Fibroblast of lung (primary cell): ENCODE measurements around the gene ROBO1. TPM values are rescaled to one million over a fixed set of nuclear protein-coding genes. Genes with fewer than 3 reads are reported as not detected.
A peak's percentile ranks its signal among the peaks of the same experiment; 100 is the strongest.

Experiments used
- DNase-seq, 2 donors: peaks; one replicate each; pipeline versions ENCODE4 v3.0.0 to v3.0.0-alpha.2; 2010; ENCODE audit warnings: low read depth in 2 of 2
- H2AFZ ChIP-seq: 2 replicates; pipeline ENCODE4 v1.5.1; 2012; ENCODE audit warnings: low read length, control low read depth, inconsistent platforms
- H3K27ac ChIP-seq: 2 replicates; pipeline ENCODE4 v1.5.1; 2011; ENCODE audit warnings: low read length, control low read depth; ENCODE audit not compliant: insufficient read depth
- H3K27me3 ChIP-seq: 2 replicates; pipeline ENCODE4 v1.5.1; 2011; ENCODE audit warnings: mild to moderate bottlenecking, low read length; ENCODE audit not compliant: control insufficient read depth, insufficient read depth
- H3K36me3 ChIP-seq: 2 replicates; pipeline ENCODE4 v1.5.1; 2011; ENCODE audit warnings: low read length; ENCODE audit not compliant: control insufficient read depth, insufficient read depth
- H3K4me1 ChIP-seq: 2 replicates; pipeline ENCODE4 v1.5.1; 2011; ENCODE audit warnings: low read length; ENCODE audit not compliant: control insufficient read depth, insufficient read depth; ENCODE audit errors: extremely low read depth
- H3K4me2 ChIP-seq: 2 replicates; pipeline ENCODE4 v1.5.1; 2011; ENCODE audit warnings: low read length, control low read depth; ENCODE audit not compliant: insufficient read depth; ENCODE audit errors: extremely low read depth
- H3K4me3 ChIP-seq, 4 experiments: fragments of 200-600 bp in 1 of 4; sonication (generic) in 1 of 4; replicated peaks in 1 of 4; 2 replicates each; pipeline ENCODE4 v1.5.1; 2011 to 2016; ENCODE audit warnings: low read length in 4 of 4, low read depth in 3 of 4, mild to moderate bottlenecking in 3 of 4, control low read depth in 2 of 4, inconsistent platforms in 1 of 4, mixed read lengths in 1 of 4; ENCODE audit not compliant: insufficient read depth in 1 of 4; ENCODE audit errors: control extremely low read depth in 1 of 4
- H3K79me2 ChIP-seq: 2 replicates; pipeline ENCODE4 v1.5.1; 2012; ENCODE audit warnings: mild to moderate bottlenecking, low read length, inconsistent platforms; ENCODE audit not compliant: control insufficient read depth, insufficient read depth
- H3K9ac ChIP-seq: 2 replicates; pipeline ENCODE4 v1.5.1; 2011; ENCODE audit warnings: mild to moderate bottlenecking, low read length, control low read depth; ENCODE audit not compliant: insufficient read depth
- H3K9me3 ChIP-seq: 2 replicates; pipeline ENCODE4 v1.5.1; 2012; ENCODE audit warnings: low read depth, low read length; ENCODE audit not compliant: control insufficient read depth, insufficient read depth
- H4K20me1 ChIP-seq: 2 replicates; pipeline ENCODE4 v1.5.1; 2011; ENCODE audit warnings: low read length; ENCODE audit not compliant: control insufficient read depth, insufficient read depth; ENCODE audit errors: extremely low read depth
- CTCF ChIP-seq, 2 donors: IDR thresholded peaks in 1 of 2; conservative IDR thresholded peaks in 1 of 2; 1 replicate in 1 of 2; 2 replicates in 1 of 2; pipeline ENCODE4 v1.5.1; 2011 to 2012; ENCODE audit warnings: low read length in 2 of 2, control low read depth in 1 of 2, inconsistent platforms in 1 of 2, low read depth in 1 of 2, mild to moderate bottlenecking in 1 of 2
- EZH2 ChIP-seq: IDR thresholded peaks from 2 replicates; pipeline ENCODE4 v1.5.1; 2012; ENCODE audit warnings: low read length, control low read depth, mild to moderate bottlenecking; ENCODE audit errors: missing control alignments
- polyA plus RNA-seq, 2 donors: library from polyadenylated mRNA; depleted of rRNA in 1 of 2; stranded (reverse) in 1 of 2; unstranded in 1 of 2; fragments of >200 nt; gene quantifications; 2 replicates each; pipeline ENCODE4 v1.2.1, GENCODE V29; 2011 to 2012; ENCODE audit warnings: missing spikeins in 1 of 2
- total RNA-seq: library from RNA; depleted of rRNA; stranded (reverse); fragments of >200 nt; gene quantifications from 2 replicates; pipeline ENCODE4 v1.2.1, GENCODE V29; 2014

The ROBO1 gene
- total and polyA plus RNA-seq, 2 donors (not counting 1 experiment from before 2014, with no cell fraction given) = 53.8 to 104 TPM

GRCh38 chr3:78978037-78978436 is 789.8 kb downstream of the ROBO1 start:
- Histone ChIP-seq H3K27ac (no peak overlapping the region), H3K9me3 (no peaks in the 10 kb centered on the region), H2AFZ (no peak overlapping the region), H3K79me2 (no peaks in the 10 kb centered on the region), H4K20me1 (no peaks in the 10 kb centered on the region), H3K27me3 (no peaks in the 10 kb centered on the region), H3K36me3 (no peaks in the 10 kb centered on the region), H3K4me3 (no peak overlapping the region), H3K4me1 (no peaks in the 10 kb centered on the region), H3K9ac (no peak overlapping the region), H3K4me2 (no peak overlapping the region)
- DNase-seq = peak in 1 of 2 donors; percentile 57
- TF ChIP-seq CTCF (conservative IDR thresholded peaks at IDR 0.05 in 1 of 2, IDR thresholded peaks at IDR 0.05 in 1 of 2; ENCODE audit: low read depth in 1 of 2, low read length in 2 of 2) (peak; percentile 41 to 61), EZH2 (no peak)

GRCh38 chr3:78977073-78977472 is 790.7 kb downstream of the ROBO1 start:
- Histone ChIP-seq H2AFZ (no peak overlapping the region), H4K20me1 (no peaks in the 10 kb centered on the region), H3K9ac (no peak overlapping the region), H3K79me2 (no peaks in the 10 kb centered on the region), H3K27ac (no peak overlapping the region), H3K27me3 (no peaks in the 10 kb centered on the region), H3K36me3 (no peaks in the 10 kb centered on the region), H3K4me3 (no peak overlapping the region), H3K4me2 (no peak overlapping the region), H3K4me1 (no peaks in the 10 kb centered on the region), H3K9me3 (no peaks in the 10 kb centered on the region)
- peak in 1 of 2 donors; percentile 59 for DNase-seq
- TF ChIP-seq EZH2 (no peak), CTCF (conservative IDR thresholded peaks at IDR 0.05 in 1 of 2, IDR thresholded peaks at IDR 0.05 in 1 of 2; ENCODE audit: low read depth in 1 of 2, low read length in 2 of 2) (no peak)

GRCh38 chr3:78976200-78976599 is 791.6 kb downstream of the ROBO1 start:
- no peaks in the 10 kb centered on the region for H3K79me2 ChIP-seq
- no peak overlapping the region for H3K4me3 ChIP-seq
- no peaks in the 10 kb centered on the region for H4K20me1 ChIP-seq
- H3K36me3 ChIP-seq = no peaks in the 10 kb centered on the region
- H3K9me3 ChIP-seq = no peaks in the 10 kb centered on the region
- H3K4me2 ChIP-seq = no peak overlapping the region
- no peak for DNase-seq
- no peak overlapping the region for H3K27ac ChIP-seq
- H3K9ac ChIP-seq = no peak overlapping the region
- TF ChIP-seq CTCF (conservative IDR thresholded peaks at IDR 0.05 in 1 of 2, IDR thresholded peaks at IDR 0.05 in 1 of 2; ENCODE audit: low read depth in 1 of 2, low read length in 2 of 2) (no peak), EZH2 (no peak)
- H2AFZ ChIP-seq = no peak overlapping the region
- no peaks in the 10 kb centered on the region for H3K4me1 ChIP-seq
- H3K27me3 ChIP-seq = no peaks in the 10 kb centered on the region
